NCI-H510A treated with DMSO at 0.1 percent for 48 hours (cell line): ENCODE measurements around the gene PIK3CD.

Experiments used
- DNase-seq: peaks from one replicate; lab custom pipeline; 2025; lab: John Stamatoyannopoulos, UW

PIK3CD gene

GRCh38 chr1:9718006-9718680 lies 66.6 kb downstream of the PIK3CD start:
- DNase-seq: no peak

- DNase-seq: no peak
Observed at GRCh38 chr1:9719978-9720722, 68.6 kb downstream of the PIK3CD start.

- DNase-seq: no peak
Observed at GRCh38 chr1:9720785-9721605, 69.5 kb downstream of the PIK3CD start.

GRCh38 chr1:9721606-9722377 lies 70.3 kb downstream of the PIK3CD start:
- peak; percentile 25 for DNase-seq

GRCh38 chr1:9722378-9722749 lies 70.8 kb downstream of the PIK3CD start:
- DNase-seq: no peak

GRCh38 chr1:9723068-9723805 lies 71.7 kb downstream of the PIK3CD start:
- DNase-seq: no peak

- DNase-seq: no peak
Observed at GRCh38 chr1:9723926-9724325, 72.4 kb downstream of the PIK3CD start.

GRCh38 chr1:9724706-9725476 lies 73.4 kb downstream of the PIK3CD start:
- peak; percentile 90 for DNase-seq

GRCh38 chr1:9726406-9726805 lies 74.9 kb downstream of the PIK3CD start:
- DNase-seq: no peak

GRCh38 chr1:9726905-9727595 lies 75.5 kb downstream of the PIK3CD start:
- peak; percentile 86 for DNase-seq

- no peak for DNase-seq
Observed at GRCh38 chr1:9728451-9729295, 77.1 kb downstream of the PIK3CD start.

- no peak for DNase-seq
Observed at GRCh38 chr1:9729523-9729922, 78.0 kb downstream of the PIK3CD start.

- DNase-seq: no peak
Observed at GRCh38 chr1:9730096-9730901, 78.8 kb downstream of the PIK3CD start.

GRCh38 chr1:9731051-9731537 lies 79.6 kb downstream of the PIK3CD start:
- no peak for DNase-seq

GRCh38 chr1:9731561-9731960 lies 80.0 kb downstream of the PIK3CD start:
- no peak for DNase-seq

GRCh38 chr1:9732123-9732971 lies 80.8 kb downstream of the PIK3CD start:
- DNase-seq: no peak
